Measurements from ENCODE around the gene PRR5L. TPM values are rescaled to one million over a fixed set of nuclear protein-coding genes. Genes with fewer than 3 reads are reported as not detected.

PRR5L gene
- total and polyA plus RNA-seq, 7 donors: 3.3 to 105 (median 11.9) TPM

DNA sequence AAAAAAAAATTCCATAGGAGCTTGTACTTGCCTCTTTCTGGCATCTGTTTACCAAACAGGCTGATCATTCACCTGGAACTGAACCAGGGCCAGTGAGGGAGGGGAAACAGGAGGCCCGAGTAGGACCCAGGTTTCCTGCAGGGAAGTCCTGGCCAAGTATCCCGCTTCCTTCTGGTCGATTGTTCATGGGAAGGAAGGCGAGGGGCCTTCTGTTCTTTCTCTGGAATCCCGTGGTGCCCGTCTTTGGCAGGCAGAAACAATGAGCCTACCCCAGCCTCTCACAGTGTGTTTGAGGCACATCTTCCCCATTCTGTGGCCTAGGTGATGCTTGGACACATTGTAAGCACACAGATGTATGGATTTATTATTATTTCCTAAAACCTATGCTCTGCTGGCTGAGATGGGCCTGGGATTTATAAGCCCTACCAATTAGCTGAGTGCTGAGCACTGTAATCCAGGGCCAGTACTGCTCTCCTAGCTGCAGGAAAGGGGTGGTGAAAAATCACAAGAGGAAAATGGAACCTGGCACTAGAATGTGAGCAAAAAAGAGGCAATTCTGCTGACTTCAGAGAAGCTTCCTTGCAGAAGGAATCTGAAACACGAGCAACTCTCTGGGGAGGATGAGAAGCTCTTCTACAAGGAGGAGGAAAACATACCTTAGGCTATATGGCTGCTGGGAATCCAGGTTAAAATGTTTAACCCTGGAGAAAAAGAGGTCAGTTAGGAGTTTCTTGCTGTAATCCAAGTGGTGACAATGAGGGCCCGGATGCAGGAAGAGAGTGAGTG, 53.5 kb downstream of the PRR5L start:
- no peaks in the 10 kb centered on the region for H3K36me3 ChIP-seq
- peaks cover 0 to 4% (median 0%) of the 10 kb centered on the region in 4 donors for H3K4me1 ChIP-seq
- no peaks in the 10 kb centered on the region for H3K27me3 ChIP-seq
- DNase-seq: no peak
- no peaks in the 10 kb centered on the region for H3K9me3 ChIP-seq
- TF ChIP-seq POLR2A (IDR thresholded peaks at IDR 0.05) (no peak), POLR2AphosphoS5 (IDR thresholded peaks at IDR 0.05) (no peak), EP300 (IDR thresholded peaks at IDR 0.05) (no peak)
- TF ChIP-seq, protein P1, sequence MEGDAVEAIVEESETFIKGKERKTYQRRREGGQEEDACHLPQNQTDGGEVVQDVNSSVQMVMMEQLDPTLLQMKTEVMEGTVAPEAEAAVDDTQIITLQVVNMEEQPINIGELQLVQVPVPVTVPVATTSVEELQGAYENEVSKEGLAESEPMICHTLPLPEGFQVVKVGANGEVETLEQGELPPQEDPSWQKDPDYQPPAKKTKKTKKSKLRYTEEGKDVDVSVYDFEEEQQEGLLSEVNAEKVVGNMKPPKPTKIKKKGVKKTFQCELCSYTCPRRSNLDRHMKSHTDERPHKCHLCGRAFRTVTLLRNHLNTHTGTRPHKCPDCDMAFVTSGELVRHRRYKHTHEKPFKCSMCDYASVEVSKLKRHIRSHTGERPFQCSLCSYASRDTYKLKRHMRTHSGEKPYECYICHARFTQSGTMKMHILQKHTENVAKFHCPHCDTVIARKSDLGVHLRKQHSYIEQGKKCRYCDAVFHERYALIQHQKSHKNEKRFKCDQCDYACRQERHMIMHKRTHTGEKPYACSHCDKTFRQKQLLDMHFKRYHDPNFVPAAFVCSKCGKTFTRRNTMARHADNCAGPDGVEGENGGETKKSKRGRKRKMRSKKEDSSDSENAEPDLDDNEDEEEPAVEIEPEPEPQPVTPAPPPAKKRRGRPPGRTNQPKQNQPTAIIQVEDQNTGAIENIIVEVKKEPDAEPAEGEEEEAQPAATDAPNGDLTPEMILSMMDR (IDR thresholded peaks at IDR 0.05): no peak
- intact Hi-C loops (cut with DNase I): no loop called here
- 73 to 78% methylated on average over 8 of the region's 8 CpGs for WGBS, 2 donors
- no peak overlapping the region for H3K27ac ChIP-seq
- H3K4me3 ChIP-seq: no peak overlapping the region

GRCh38 chr11:36350137-36350513, 54.0 kb downstream of the PRR5L start:
- no peaks in the 10 kb centered on the region for H3K36me3 ChIP-seq
- 43 to 49% methylated on average over 1 of the region's 1 CpG for WGBS, 2 donors
- H3K27ac ChIP-seq: no peak overlapping the region
- H3K4me3 ChIP-seq: no peak overlapping the region
- no peaks in the 10 kb centered on the region for H3K27me3 ChIP-seq
- H3K4me1 ChIP-seq: peaks cover 0 to 7% (median 0%) of the 10 kb centered on the region in 4 donors
- no peak for TF ChIP-seq POLR2A (IDR thresholded peaks at IDR 0.05)
- TF ChIP-seq, protein P1 (IDR thresholded peaks at IDR 0.05): no peak
- no peak for TF ChIP-seq POLR2AphosphoS5 (IDR thresholded peaks at IDR 0.05)
- no peak for TF ChIP-seq EP300 (IDR thresholded peaks at IDR 0.05)
- no peak for DNase-seq
- H3K9me3 ChIP-seq: no peaks in the 10 kb centered on the region
- intact Hi-C loops (cut with DNase I): no loop called here

GRCh38 chr11:36352922-36353321, 56.8 kb downstream of the PRR5L start:
- H3K27me3 ChIP-seq: no peaks in the 10 kb centered on the region
- no peaks in the 10 kb centered on the region for H3K36me3 ChIP-seq
- intact Hi-C loops (cut with DNase I): no loop called here
- peaks cover 0 to 7% (median 0%) of the 10 kb centered on the region in 4 donors for H3K4me1 ChIP-seq
- no peak overlapping the region for H3K27ac ChIP-seq
- no peak for TF ChIP-seq EP300 (IDR thresholded peaks at IDR 0.05)
- H3K4me3 ChIP-seq: no peak overlapping the region
- H3K9me3 ChIP-seq: no peaks in the 10 kb centered on the region
- 66 to 86% methylated on average over 3 of the region's 3 CpGs for WGBS, 2 donors
- DNase-seq: no peak

- H3K4me1 ChIP-seq: peaks cover 0 to 7% (median 0%) of the 10 kb centered on the region in 4 donors
- H3K27ac ChIP-seq: no peak overlapping the region
- WGBS, 2 donors: 46 to 59% methylated on average over 6 of the region's 6 CpGs
- TF ChIP-seq, protein P1 (IDR thresholded peaks at IDR 0.05): no peak
- TF ChIP-seq POLR2AphosphoS5 (IDR thresholded peaks at IDR 0.05): no peak
- TF ChIP-seq EP300 (IDR thresholded peaks at IDR 0.05): no peak
- no peak for TF ChIP-seq POLR2A (IDR thresholded peaks at IDR 0.05)
- H3K36me3 ChIP-seq: no peaks in the 10 kb centered on the region
- intact Hi-C loops (cut with DNase I): no loop called here
- no peaks in the 10 kb centered on the region for H3K9me3 ChIP-seq
- no peak overlapping the region for H3K4me3 ChIP-seq
- DNase-seq: no peak
- H3K27me3 ChIP-seq: no peaks in the 10 kb centered on the region
These were observed 58.3 kb downstream of the PRR5L start for GRCh38 chr11:36354221-36355003.

DNA sequence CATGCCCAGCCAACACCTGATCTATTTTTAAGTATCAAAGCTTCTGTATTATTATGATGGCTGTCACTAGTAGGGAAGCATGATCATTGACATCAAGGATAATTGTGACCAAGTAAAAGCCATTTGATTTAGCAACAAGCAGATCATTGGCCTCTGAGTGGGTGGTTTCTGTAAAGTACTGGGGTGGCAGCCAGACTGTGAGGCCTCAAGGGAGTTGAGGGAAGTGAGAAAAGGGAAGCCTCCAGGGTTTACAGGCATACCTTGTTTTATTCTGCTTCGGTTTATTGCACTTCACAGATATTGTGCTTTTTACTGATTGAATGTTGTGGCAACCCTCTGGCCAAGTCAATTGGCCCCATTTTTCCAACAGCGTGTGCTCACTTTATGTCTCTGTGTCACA, 60.1 kb downstream of the PRR5L start:
- intact Hi-C loops (cut with DNase I): no loop called here

More for the DNA sequence above, 60.1 kb downstream of the PRR5L start:
- H3K36me3 ChIP-seq: no peaks in the 10 kb centered on the region
- H3K4me1 ChIP-seq: peaks cover 0 to 7% (median 0%) of the 10 kb centered on the region in 4 donors
- WGBS, 2 donors: 18 to 55% methylated on average over 2 of the region's 2 CpGs
- no peak overlapping the region for H3K27ac ChIP-seq
- H3K27me3 ChIP-seq: no peaks in the 10 kb centered on the region
- DNase-seq: no peak
- no peak overlapping the region for H3K4me3 ChIP-seq
- TF ChIP-seq POLR2A (IDR thresholded peaks at IDR 0.05) (no peak), POLR2AphosphoS5 (IDR thresholded peaks at IDR 0.05) (no peak), EP300 (IDR thresholded peaks at IDR 0.05) (no peak)
- TF ChIP-seq, protein P1 (IDR thresholded peaks at IDR 0.05): no peak
- no peaks in the 10 kb centered on the region for H3K9me3 ChIP-seq

All from sigmoid colon (tissue), 7 donors.